Hematopoietic multipotent progenitor cell treated with erythropoietin and hydrocortisone succinate and interleukin-3 and kit ligand, for 8 days (in vitro differentiated cells): Measurements from ENCODE around the gene COQ5.

Experiments
- DNase-seq: peaks from one replicate; pipeline ENCODE4 v3.0.0-alpha.2; 2015

The COQ5 gene

GRCh38 chr12:120480211-120480610 is 48.7 kb downstream of the COQ5 start:
- no peak for DNase-seq

GRCh38 chr12:120479458-120479857 is 49.5 kb downstream of the COQ5 start:
- no peak for DNase-seq

- DNase-seq = no peak
These were observed 53.3 kb downstream of the COQ5 start for GRCh38 chr12:120475643-120476042.

- DNase-seq = peak; percentile 44
These were observed 54.4 kb downstream of the COQ5 start for GRCh38 chr12:120474616-120474960.

GRCh38 chr12:120473807-120474615 is 54.9 kb downstream of the COQ5 start:
- DNase-seq = no peak

GRCh38 chr12:120472521-120472920 is 56.4 kb downstream of the COQ5 start:
- DNase-seq = no peak

GRCh38 chr12:120470150-120470784 is 58.7 kb downstream of the COQ5 start:
- DNase-seq = no peak

- peak; percentile 97 for DNase-seq
These were observed 59.4 kb downstream of the COQ5 start, which contains the start of gene SRSF9 for GRCh38 chr12:120469450-120470149. TSS of gene SRSF9 (minus strand) at chr12:120469748. CDS start at chr12:120469609, 139 bp downstream.

- DNase-seq = no peak
These were observed 60.0 kb downstream of the COQ5 start for GRCh38 chr12:120468821-120469449.

- peak; percentile 46 for DNase-seq
These were observed 60.6 kb downstream of the COQ5 start for GRCh38 chr12:120468325-120468820.

GRCh38 chr12:120467439-120467838 is 61.5 kb downstream of the COQ5 start:
- no peak for DNase-seq

GRCh38 chr12:120466560-120467315 is 62.2 kb downstream of the COQ5 start:
- peak; percentile 73 for DNase-seq

- no peak for DNase-seq
These were observed 63.2 kb downstream of the COQ5 start for GRCh38 chr12:120465756-120466155.

- no peak for DNase-seq
These were observed 65.2 kb downstream of the COQ5 start for GRCh38 chr12:120463712-120464111.

- DNase-seq = no peak
These were observed 66.8 kb downstream of the COQ5 start for GRCh38 chr12:120462099-120462640.

- DNase-seq = no peak
These were observed 68.8 kb downstream of the COQ5 start for GRCh38 chr12:120460157-120460556.

GRCh38 chr12:120457133-120457532 is 71.8 kb downstream of the COQ5 start:
- DNase-seq = peak; percentile 46

GRCh38 chr12:120455302-120455701 is 73.7 kb downstream of the COQ5 start:
- no peak for DNase-seq

- DNase-seq = peak; percentile 69
These were observed 75.0 kb downstream of the COQ5 start for GRCh38 chr12:120453977-120454376.
